Stimulated activated CD4-positive, alpha-beta T cell treated with anti-CD3 and anti-CD28 coated beads, Interleukin-4, amount 100 ng/mL, for 48 hours (primary cell): ENCODE measurements around the gene DNAH11.
"Not testable (repeated sequence)": the region's sequence is repeated elsewhere in the genome, so short reads cannot be mapped to it uniquely, and the experiment has no call there.

Experiments
- DNase-seq, 2 donors: peaks; one replicate each; pipeline ENCODE4 v3.0.0-alpha.2; 2020; ENCODE audit warnings: low read depth in 2 of 2

DNAH11 gene

GRCh38 chr7:21717323-21717722 lies 174.5 kb downstream of the DNAH11 start:
- no peak for DNase-seq

- DNase-seq, result no peak
Observed at GRCh38 chr7:21718391-21718790, 175.6 kb downstream of the DNAH11 start.

GRCh38 chr7:21719846-21720245 lies 177.0 kb downstream of the DNAH11 start:
- DNase-seq, result no peak

GRCh38 chr7:21722371-21722770 lies 179.5 kb downstream of the DNAH11 start:
- DNase-seq, result no peak

- DNase-seq, result no peak
Observed at GRCh38 chr7:21724562-21724961, 181.7 kb downstream of the DNAH11 start.

- no peak for DNase-seq
Observed at GRCh38 chr7:21730399-21730798, 187.6 kb downstream of the DNAH11 start.

GRCh38 chr7:21731977-21732376 lies 189.1 kb downstream of the DNAH11 start:
- no peak for DNase-seq

GRCh38 chr7:21732956-21733355 lies 190.1 kb downstream of the DNAH11 start:
- DNase-seq, result not testable (repeated sequence)

GRCh38 chr7:21733837-21734236 lies 191.0 kb downstream of the DNAH11 start:
- no peak for DNase-seq

- no peak for DNase-seq
Observed at GRCh38 chr7:21743493-21743892, 200.7 kb downstream of the DNAH11 start.

- no peak for DNase-seq
Observed at GRCh38 chr7:21746949-21747348, 204.1 kb downstream of the DNAH11 start.

- no peak for DNase-seq
Observed at GRCh38 chr7:21747806-21748205, 205.0 kb downstream of the DNAH11 start.

GRCh38 chr7:21749378-21749777 lies 206.5 kb downstream of the DNAH11 start:
- DNase-seq, result no peak

- DNase-seq, result no peak
Observed at GRCh38 chr7:21753071-21753470, 210.2 kb downstream of the DNAH11 start.

GRCh38 chr7:21754963-21755362 lies 212.1 kb downstream of the DNAH11 start:
- DNase-seq, result no peak

- no peak for DNase-seq
Observed at GRCh38 chr7:21757537-21758282, 214.9 kb downstream of the DNAH11 start.

GRCh38 chr7:21758286-21758685 lies 215.4 kb downstream of the DNAH11 start:
- no peak for DNase-seq

GRCh38 chr7:21762469-21762868 lies 219.6 kb downstream of the DNAH11 start:
- DNase-seq, result no peak

- DNase-seq, result no peak
Observed at GRCh38 chr7:21763818-21764217, 221.0 kb downstream of the DNAH11 start.

GRCh38 chr7:21766218-21766617 lies 223.4 kb downstream of the DNAH11 start:
- no peak for DNase-seq

GRCh38 chr7:21767300-21767900 lies 224.6 kb downstream of the DNAH11 start:
- peak in 1 of 2 donors; percentile 6 for DNase-seq

- DNase-seq, result no peak
Observed at GRCh38 chr7:21768279-21768678, 225.4 kb downstream of the DNAH11 start.

- DNase-seq, result no peak
Observed at GRCh38 chr7:21771266-21771665, 228.4 kb downstream of the DNAH11 start.
